ENCODE data around the gene CCNF. TPM values are rescaled to one million over a fixed set of nuclear protein-coding genes. Genes with fewer than 3 reads are reported as not detected.
"Not testable (repeated sequence)": the region's sequence is repeated elsewhere in the genome, so short reads cannot be mapped to it uniquely, and the experiment has no call there.

Gene CCNF
- total and polyA plus RNA-seq, 2 donors from 2014 or later: 0.77 to 2.9 TPM

DNA sequence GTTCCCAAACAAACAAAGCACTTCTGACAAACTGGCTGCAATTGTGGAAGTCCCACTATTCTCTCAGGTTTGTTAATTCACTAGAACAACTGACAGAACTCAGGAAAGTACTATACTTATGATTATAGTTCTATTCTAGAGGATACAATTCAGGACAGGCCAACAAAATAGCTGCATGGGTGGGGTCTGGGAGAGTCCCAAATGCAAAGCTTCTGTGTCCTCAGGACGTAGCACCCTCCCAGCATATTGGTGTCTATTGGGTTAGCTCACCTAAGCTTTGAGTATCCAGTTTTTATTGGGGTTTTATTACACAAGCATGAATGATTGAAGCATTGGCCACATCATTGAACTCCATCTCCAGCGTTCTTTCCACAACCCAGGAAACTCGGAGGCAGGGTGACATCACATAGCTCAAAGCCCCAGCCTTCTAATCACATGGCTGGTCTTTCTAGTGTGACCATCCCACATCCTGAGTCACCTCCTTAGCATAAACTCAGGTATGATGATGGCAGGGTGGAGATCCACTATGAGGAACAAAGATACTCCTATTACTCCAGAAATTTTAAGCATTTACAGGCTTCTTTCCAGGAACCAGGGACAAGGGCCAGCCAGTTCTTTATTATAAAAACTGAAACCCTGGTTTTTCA, 43.9 kb upstream of the CCNF start:
- Histone ChIP-seq H3K4me3 (ENCODE audit: low read length in 3 of 3) (no peak overlapping the region), H3K27ac (ENCODE audit: low read depth in 2 of 2, low read length in 2 of 2) (no peak overlapping the region), H3K36me3 (ENCODE audit: control insufficient read depth in 2 of 3, insufficient read depth in 3 of 3, low read length in 3 of 3) (no peaks in the 10 kb centered on the region), H3K4me1 (ENCODE audit: control insufficient read depth in 2 of 3, insufficient read depth in 2 of 3, low read depth in 1 of 3, low read length in 3 of 3) (no peaks in the 10 kb centered on the region), H3K9ac (ENCODE audit: low read length in 3 of 3) (no peak overlapping the region), H3K9me3 (ENCODE audit: control insufficient read depth in 2 of 3, insufficient read depth in 1 of 3, low read length in 3 of 3) (no peaks in the 10 kb centered on the region), H3K27me3 (ENCODE audit: control insufficient read depth, insufficient read depth, low read length) (no peaks in the 10 kb centered on the region)
- FAIRE-seq: no peak
- DNase-seq: no peak
- intact Hi-C loops (cut with DNase I): no loop called here
- TF ChIP-seq, protein P1, sequence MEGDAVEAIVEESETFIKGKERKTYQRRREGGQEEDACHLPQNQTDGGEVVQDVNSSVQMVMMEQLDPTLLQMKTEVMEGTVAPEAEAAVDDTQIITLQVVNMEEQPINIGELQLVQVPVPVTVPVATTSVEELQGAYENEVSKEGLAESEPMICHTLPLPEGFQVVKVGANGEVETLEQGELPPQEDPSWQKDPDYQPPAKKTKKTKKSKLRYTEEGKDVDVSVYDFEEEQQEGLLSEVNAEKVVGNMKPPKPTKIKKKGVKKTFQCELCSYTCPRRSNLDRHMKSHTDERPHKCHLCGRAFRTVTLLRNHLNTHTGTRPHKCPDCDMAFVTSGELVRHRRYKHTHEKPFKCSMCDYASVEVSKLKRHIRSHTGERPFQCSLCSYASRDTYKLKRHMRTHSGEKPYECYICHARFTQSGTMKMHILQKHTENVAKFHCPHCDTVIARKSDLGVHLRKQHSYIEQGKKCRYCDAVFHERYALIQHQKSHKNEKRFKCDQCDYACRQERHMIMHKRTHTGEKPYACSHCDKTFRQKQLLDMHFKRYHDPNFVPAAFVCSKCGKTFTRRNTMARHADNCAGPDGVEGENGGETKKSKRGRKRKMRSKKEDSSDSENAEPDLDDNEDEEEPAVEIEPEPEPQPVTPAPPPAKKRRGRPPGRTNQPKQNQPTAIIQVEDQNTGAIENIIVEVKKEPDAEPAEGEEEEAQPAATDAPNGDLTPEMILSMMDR (IDR thresholded peaks at IDR 0.05; ENCODE audit: borderline replicate concordance, extremely low read depth, insufficient read depth): no peak

DNA sequence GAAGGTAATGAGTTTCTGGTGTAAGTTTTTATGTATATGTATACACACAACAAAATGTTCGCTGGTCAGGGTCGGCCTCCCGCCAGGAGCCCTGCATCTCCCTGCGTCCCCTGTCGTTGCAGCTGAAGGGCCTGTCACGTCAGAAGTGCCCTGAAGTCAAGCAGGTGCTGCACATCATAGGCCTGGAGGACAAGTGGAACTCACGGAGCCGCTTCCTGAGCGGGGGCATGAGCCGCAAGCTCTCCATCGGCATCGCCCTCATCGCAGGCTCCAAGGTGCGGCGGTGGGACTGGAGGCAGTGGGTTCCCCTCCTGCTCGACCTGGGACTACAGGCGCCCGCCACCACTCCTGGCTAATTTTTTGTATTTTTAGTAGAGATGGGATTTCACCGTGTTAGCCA, 43.3 kb upstream of the CCNF start:
- H3K27ac ChIP-seq (ENCODE audit: low read depth in 2 of 2, low read length in 2 of 2); H3K4me3 ChIP-seq (ENCODE audit: low read length in 3 of 3); H3K9me3 ChIP-seq (ENCODE audit: control insufficient read depth in 2 of 3, insufficient read depth in 1 of 3, low read length in 3 of 3); FAIRE-seq; H3K36me3 ChIP-seq (ENCODE audit: control insufficient read depth in 2 of 3, insufficient read depth in 3 of 3, low read length in 3 of 3); H3K9ac ChIP-seq (ENCODE audit: low read length in 3 of 3); DNase-seq; intact Hi-C loops (cut with DNase I); H3K27me3 ChIP-seq (ENCODE audit: control insufficient read depth, insufficient read depth, low read length); H3K4me1 ChIP-seq (ENCODE audit: control insufficient read depth in 2 of 3, insufficient read depth in 2 of 3, low read depth in 1 of 3, low read length in 3 of 3): not testable (repeated sequence)

DNA sequence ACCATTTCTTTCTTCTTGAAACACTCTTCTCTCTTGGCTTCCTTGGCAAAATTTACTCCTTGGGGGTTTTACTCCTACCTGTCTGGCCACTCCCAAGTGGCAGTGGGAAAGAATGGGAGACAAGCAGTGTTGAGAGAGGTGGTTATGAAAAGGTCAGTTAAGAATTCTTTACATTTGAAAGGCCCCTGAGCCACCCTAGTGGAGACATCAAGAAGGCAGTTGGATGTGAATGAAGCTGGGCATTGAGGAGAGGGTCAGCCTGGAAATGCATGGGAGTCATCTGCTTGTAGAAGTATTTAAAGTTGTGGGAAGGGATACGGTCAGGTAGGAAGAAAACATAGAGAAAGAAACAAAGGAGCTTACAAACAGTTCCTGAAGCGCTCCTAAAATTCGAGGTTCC, 42.3 kb upstream of the CCNF start:
- Histone ChIP-seq H3K27ac (ENCODE audit: low read depth in 2 of 2, low read length in 2 of 2) (no peak overlapping the region), H3K9me3 (ENCODE audit: control insufficient read depth in 2 of 3, insufficient read depth in 1 of 3, low read length in 3 of 3) (no peaks in the 10 kb centered on the region), H3K27me3 (ENCODE audit: control insufficient read depth, insufficient read depth, low read length) (no peaks in the 10 kb centered on the region), H3K36me3 (ENCODE audit: control insufficient read depth in 2 of 3, insufficient read depth in 3 of 3, low read length in 3 of 3) (no peaks in the 10 kb centered on the region), H3K4me3 (ENCODE audit: low read length in 3 of 3) (no peak overlapping the region), H3K4me1 (ENCODE audit: control insufficient read depth in 2 of 3, insufficient read depth in 2 of 3, low read depth in 1 of 3, low read length in 3 of 3) (no peaks in the 10 kb centered on the region), H3K9ac (ENCODE audit: low read length in 3 of 3) (no peak overlapping the region)
- TF ChIP-seq, protein P1 (IDR thresholded peaks at IDR 0.05; ENCODE audit: borderline replicate concordance, extremely low read depth, insufficient read depth): no peak
- no peak for DNase-seq
- intact Hi-C loops (cut with DNase I): no loop called here
- no peak for FAIRE-seq

DNA sequence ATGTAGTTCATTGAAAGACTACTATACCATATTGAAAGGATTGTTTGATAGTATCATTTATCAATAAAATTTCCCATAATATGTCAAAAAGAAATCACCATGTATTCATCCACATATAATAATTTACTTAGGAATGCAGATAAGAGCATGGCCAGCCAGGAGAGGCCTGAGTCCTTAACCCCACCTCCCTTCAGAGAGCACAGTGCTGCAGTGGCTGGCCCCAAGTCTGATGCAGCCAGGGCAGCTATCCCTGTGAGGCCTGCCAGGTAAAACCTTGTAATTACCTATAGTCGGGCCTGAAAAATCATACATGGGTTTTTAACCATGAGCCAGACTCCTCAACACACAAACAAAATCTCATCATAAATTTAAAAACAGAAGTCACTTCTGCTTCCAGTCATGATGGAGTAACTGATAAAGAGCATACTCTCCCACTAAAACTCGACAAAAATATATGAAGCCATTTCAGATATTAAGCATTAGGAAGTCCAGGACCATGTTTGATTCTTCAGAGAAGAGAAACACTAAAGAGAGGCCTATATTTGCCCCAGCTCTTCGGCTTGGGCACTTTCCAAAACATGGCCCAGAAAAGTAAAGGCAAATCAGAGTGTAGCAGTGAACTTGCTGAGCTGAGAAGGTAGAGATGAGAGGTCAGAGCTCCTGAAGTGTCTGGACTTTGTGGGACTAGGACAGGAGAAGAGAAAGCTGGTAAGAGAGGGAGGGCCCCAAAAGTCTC, 40.9 kb upstream of the CCNF start:
- Histone ChIP-seq H3K36me3 (ENCODE audit: control insufficient read depth in 2 of 3, insufficient read depth in 3 of 3, low read length in 3 of 3) (no peaks in the 10 kb centered on the region), H3K9ac (ENCODE audit: low read length in 3 of 3) (no peak overlapping the region), H3K9me3 (ENCODE audit: control insufficient read depth in 2 of 3, insufficient read depth in 1 of 3, low read length in 3 of 3) (no peaks in the 10 kb centered on the region), H3K4me1 (ENCODE audit: control insufficient read depth in 2 of 3, insufficient read depth in 2 of 3, low read depth in 1 of 3, low read length in 3 of 3) (no peaks in the 10 kb centered on the region), H3K27ac (ENCODE audit: low read depth in 2 of 2, low read length in 2 of 2) (no peak overlapping the region), H3K4me3 (ENCODE audit: low read length in 3 of 3) (no peak overlapping the region), H3K27me3 (ENCODE audit: control insufficient read depth, insufficient read depth, low read length) (no peaks in the 10 kb centered on the region)
- intact Hi-C loops (cut with DNase I): no loop called here
- no peak for DNase-seq
- FAIRE-seq: no peak
- TF ChIP-seq, protein P1 (IDR thresholded peaks at IDR 0.05; ENCODE audit: borderline replicate concordance, extremely low read depth, insufficient read depth): no peak
